ENCODE results near the gene CCL1.

Gene CCL1, protein sequence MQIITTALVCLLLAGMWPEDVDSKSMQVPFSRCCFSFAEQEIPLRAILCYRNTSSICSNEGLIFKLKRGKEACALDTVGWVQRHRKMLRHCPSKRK

DNA sequence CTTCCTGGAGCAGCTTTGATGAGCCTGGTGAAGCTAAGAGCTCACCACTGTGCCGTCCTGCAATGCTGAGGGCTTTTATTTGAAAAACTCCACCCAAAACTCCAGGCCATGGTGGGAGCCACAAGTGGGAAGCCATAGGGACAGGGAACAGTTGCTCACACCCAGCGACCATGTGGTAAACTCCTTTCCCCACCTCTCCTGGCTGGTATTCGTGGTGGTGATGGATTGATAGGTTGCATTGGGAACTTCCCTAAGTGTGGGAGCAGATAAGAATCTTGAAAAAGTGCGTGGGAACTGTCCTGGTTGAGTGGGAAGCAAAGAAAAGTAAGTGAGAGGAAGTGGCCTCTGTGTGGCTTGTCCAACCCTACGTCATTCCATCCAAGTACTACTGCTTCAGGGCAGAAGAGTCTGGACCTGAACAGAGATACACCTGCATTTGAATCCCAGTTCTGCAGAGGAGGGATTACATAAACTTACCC is at the start of gene CCL1:
TSS of gene CCL1 (minus strand) at position 51 of the 479 bp plus-strand sequence. CDS start 72 bp downstream, outside the sequence.
- DNase-seq = no peak

DNA sequence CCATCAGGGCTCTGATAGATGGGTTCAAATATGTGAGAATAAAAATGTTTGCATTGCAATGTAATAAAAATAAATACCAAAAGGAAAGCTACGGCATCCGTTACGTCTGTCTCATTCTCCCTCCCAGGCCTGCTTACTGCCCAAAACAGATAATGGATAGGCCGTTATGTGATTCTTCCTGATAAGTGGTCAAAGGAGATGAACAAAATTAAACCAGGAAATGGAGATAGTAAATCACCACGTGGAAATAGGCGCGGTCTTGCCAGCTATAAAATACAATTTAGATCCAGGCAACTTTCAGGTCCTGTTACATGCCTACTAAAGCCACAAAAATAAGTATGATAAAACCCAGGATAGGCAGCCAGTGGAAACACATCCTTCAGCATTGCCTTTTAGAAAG is 49.5 kb upstream of the CCL1 start:
- no peak for DNase-seq

DNA sequence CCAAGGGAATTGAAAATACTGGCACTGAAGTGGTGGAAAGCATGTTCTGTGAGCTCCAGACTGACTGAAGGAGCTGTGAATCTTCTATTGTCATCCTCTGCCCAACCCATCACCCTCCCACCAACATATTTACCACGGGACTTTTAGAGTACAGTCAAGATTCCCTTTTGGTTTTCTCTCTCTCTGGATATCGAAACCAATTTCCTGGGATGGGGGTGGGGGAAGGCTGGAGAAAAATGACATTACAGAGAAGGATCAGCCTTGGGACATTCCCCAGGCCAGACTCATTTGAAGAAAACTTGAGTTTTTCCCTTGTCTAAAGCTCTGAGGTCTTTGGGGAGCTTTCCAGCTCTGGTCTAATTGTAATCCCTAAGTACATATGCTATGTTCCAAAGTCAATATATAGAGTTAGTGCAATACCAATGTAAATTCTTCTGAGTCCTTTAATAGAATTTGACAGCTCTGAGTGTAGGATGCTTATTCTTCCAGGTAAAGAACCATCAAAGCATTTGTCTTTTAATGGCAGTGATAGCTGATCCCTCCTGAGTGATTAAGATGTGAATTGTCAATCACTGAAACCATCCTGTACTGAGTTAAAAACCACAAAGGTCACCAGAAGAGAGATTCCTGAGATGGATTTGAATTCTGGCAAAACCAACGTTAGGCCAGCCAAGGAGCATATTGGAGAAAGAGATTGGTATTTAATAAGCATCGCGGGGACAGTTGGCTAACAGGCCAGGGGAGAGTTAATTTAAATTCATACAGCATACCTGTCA is 48.8 kb upstream of the CCL1 start:
- DNase-seq = no peak

- no peak for DNase-seq
Measured at GRCh38 chr17:34409352-34409751, 46.3 kb upstream of the CCL1 start.

GRCh38 chr17:34408439-34408838 is 45.4 kb upstream of the CCL1 start:
- no peak for DNase-seq

DNA sequence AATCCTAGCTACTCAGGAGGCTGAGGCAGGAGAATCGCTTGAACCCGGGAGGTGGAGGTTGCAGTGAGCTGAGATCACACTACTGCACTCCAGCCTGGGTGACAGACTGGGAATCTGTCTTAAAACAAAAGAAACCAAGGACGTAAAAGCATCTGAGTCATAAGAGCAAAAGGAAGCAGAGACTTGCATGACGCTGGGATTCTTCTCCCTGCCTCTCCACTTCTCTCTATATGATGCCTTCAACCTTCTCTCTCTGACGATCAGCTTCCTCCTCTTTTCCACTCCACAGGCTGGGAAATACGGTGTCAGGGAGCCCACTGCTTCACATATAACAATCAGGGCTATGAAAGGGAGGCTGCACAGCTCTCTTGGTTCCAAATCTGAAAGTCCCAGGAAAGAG is 43.2 kb upstream of the CCL1 start:
- DNase-seq = no peak

DNA sequence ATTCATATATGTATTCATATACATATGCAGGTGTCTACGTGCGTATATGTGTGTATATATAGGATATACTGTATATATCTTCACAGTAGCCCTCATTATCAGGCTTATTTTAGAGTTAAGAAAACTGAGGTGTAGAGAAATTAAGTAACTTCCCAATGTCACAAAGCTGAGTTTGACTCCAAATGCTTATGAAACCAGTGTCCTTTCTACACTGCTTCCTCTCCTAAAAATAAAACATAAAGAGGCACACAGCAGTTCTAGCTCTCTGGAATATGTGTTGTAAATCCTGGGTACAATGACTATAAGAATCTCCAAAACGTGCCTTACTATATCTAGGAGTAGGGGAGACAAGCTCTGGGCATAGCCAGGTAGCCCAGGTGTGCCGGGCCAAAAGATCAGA is 40.0 kb upstream of the CCL1 start:
- no peak for DNase-seq

DNA sequence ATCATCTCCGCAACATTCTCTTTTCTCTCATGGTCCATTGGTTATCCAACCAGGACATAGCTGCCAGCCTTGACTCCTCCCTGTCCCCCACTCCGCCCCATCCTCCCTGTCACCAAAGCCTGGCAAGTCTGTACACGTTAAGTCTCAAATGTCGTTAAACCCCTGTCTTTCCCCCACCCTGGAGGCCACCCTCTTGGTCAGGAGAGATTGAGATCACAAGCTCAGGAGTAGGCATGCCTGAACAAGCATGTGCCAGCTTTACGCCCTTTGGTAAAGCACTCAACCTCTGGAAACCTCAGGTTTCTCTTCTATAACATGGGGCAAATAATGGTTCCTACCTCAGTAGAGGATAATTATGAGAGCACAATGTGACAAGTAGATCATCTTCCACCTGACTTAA is 38.1 kb upstream of the CCL1 start:
- DNase-seq = no peak

DNA sequence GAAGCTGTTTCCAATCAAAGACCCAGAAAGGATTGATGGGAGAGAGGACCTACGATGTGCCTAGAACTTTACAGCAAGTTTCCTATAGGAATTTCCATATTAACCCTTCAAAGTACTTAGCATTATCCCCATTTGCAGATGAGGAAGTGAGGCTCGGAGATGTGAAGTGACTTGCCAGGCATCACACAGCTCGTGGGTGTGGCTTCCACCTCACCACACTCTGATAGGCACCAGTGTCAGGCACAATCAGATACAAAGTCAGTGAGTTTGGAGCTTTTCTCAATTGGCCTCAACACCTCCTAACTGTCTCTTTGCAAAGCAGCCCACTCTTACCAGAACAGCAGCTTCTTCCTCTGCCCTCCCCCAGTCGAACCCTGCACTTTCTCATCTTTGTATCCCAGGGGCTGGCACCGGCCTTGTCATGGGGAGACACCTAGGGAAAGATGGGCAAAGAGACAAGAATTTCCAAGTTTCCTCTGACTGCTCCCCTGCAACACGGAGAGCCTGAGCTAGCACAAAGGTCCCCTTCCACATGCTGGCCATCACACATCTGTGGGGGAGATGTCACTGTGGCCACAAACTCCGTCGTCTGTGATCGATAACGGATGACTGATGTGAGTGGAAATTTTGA is 37.4 kb upstream of the CCL1 start:
- no peak for DNase-seq

DNA sequence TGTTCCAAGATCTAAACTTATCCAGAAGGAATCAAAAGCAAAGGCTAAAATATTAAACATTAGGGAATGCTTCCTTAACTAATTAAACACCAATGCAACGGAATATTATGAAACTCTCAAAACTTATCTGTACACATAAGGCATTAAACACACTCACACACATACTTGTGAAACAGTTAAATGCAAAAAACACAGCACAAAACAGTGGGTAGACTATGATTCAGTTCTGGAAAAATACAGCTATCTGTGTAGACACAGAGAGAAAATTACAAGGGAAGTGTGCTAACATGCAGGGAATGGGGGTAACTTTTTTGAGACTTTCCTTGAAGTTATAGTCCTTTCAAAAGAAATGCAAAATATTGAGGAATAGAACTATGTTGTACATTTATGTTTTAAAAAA is 36.7 kb upstream of the CCL1 start:
- DNase-seq = no peak

GRCh38 chr17:34398990-34399389 is 36.0 kb upstream of the CCL1 start:
- DNase-seq = peak; percentile 6 to 38

DNA sequence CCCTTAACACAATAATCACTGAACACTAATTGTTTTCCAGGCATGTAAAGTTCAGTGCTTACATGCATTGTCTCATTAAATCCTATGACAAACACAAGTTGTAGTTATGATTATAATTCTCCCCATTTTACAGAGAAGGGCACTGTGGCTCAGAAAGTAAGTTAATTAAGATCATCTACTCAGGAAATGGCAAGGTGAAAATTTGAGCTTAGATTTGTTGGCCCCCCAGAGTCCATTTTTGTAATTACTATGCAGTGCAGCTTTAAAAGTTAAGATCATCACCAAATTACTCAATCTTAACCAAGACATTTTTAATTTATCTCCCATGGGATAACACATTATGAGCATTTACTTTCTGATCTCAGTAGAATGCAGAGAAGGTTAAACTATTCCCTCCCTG is 34.2 kb upstream of the CCL1 start:
- DNase-seq = no peak

DNA sequence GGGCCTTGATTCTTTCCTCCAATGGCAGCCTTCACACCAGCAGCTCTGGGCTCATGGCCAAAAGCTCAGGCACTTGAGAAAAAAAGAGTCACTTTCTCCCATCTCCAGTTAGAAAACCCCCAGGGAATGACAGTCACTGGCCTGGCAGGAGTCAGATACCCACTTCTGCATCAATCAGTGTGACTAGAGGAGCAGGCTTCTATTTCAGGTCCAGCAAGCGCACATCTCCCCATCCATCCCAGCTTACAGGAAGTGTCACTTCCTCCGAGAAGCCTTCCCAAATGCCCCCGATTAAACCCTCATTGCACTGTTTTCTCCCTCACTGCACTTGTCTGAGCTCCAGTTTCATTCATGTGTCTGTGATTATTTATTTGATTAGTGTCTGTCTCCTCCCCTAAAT is 30.4 kb upstream of the CCL1 start:
- no peak for DNase-seq

GRCh38 chr17:34391241-34391640 is 28.2 kb upstream of the CCL1 start:
- no peak for DNase-seq

GRCh38 chr17:34390649-34391048 is 27.6 kb upstream of the CCL1 start:
- DNase-seq = no peak

DNA sequence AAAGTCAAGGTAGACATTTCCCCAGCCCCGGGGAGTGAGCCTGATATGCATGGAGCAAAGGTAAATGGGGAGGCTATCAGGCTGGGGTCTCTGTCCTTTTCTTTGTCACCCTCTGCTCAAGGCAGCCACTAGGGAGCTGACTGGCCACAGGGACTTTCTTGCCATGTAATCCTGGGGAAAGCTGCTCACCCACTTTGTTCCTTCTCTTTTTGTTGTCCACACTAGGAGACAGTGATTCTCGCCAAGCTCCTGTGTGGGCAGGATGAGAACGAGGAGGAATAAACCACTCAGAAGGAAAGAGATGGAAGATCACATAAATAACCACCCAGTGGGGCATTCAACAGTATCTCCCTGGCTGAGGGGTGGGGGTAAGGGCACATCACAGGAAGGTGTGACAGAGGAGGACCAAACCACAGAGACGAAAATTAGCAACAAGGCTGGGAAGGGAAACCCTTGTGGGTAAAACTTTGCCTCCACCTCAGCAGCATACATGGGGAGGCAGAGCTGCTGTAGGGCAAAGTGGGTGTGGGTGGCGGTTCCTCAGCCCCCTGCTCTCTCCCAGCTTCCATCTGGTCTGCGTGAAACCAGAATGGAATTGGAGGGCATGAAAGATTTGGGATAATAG is 26.2 kb upstream of the CCL1 start:
- no peak for DNase-seq

DNA sequence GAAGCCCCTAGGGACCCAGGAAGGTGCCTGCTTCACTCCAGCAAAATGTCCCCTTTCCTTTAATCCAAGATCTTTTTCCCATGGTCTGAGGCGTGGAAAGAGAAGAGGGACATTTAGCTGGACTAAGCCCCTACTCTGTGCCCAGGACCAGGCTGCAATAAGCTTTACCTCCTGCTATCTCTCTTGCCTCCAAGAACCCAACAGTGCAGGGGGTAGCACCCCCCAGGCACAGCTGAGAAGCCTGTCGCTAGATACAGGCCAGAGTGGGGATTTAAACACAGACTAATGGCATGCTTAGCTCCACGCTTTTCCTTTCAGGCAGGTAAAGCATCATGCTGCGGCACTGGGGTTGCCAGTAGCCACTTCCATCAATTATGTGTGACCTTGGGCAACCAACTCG is 24.5 kb upstream of the CCL1 start:
- no peak for DNase-seq

DNA sequence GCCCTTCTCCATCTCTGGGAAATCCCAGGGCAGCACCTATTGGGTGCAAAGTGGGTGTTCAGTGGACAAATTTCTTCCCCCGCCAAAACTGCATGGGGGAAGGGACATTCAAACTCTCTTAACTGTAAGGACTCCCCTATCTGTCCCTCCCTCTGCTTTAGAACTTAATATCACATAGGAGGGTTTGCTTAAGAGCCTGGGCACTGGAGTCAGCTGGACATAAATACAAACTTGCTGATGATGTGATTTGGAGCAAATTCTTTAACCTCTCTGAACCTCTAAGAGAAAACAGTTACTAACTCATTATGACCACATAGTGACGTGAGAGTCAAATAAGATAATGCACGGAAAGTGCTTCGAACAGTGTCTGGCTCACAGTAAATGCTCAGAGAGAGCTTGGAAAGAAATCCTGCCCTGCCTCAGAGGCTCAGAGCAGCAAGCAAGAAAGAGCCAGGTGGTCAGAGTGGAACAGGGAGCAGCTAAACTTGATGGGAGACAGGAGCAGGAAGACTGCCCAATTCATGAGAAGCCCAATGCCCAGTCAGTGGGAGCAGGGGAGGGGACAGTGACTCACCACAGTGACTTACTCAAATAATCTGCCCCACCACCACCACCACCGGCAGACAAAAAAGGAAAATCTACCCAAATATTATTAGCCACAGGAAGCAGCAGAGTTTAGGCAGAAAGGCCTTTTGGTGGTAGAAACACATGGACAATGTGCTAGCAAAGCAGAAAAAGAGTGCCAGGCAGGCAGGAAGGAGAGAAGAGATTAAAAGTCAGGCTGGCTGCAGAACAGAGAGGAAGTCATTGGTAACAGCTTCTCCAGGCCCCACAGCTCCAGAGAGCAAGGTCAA is 23.9 kb upstream of the CCL1 start:
- no peak for DNase-seq

GRCh38 chr17:34386343-34386696 is 23.3 kb upstream of the CCL1 start:
- no peak for DNase-seq

DNA sequence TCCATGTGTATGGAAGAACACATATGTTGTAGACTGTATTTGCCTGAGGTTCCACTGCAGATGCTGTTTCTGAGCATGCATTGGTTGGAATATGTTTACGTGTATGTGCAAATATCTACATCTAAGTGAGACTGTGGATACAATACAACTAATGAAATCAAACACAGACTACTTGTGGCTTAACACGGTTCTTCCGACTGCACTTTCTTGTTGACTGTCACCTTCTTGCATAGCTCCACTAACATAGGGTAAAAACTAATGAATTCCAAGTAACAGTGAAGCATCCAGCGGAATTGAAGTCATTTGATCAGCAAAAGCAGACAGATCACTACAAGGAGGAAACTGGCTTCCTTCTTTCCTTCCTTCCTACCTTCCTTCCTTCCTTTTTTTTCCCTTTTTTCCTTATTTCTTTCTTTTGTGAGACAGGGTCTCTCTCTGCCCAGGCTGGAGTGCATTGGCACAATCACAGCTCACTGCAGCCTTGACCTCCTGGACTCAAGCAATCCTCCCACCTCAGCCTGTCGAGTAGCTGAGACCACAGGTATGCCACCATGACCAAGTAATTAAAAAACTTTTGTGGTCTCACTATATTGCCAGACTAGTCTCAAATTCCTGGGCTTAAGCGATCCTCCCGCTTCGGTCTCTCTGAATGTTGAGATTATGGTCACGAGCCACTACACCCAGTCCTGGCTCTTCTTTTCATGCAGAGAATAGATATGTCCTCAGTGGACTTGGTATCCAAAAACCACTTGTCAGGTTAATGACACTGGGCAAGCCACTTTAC is 22.0 kb upstream of the CCL1 start:
- DNase-seq = no peak

GRCh38 chr17:34384271-34384670 is 21.2 kb upstream of the CCL1 start:
- no peak for DNase-seq

DNA sequence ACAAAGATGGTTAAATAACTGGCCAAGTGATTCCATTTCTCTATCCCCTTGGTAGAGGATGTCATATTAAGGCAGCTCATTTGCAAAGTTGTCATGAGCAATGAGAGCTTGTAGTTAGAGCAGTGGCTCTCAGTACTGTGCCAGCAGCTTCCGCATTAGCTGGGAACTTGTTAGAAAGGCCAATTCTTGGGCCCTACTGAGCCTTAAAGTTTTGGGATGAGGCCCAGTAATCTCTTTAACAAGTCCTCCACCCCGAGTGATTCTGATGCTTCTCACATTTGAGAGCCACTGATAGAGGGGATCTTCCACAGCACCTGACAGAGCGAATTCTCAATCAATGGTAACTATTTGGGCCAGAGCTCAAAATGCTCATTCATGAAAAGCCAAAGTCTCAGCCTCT is 20.2 kb upstream of the CCL1 start:
- no peak for DNase-seq

All from Kasumi-1 (cell line).